ENCODE results near the gene KAZALD1. TPM values are rescaled to one million over a fixed set of nuclear protein-coding genes. Genes with fewer than 3 reads are reported as not detected.

Gene KAZALD1
- polyA plus RNA-seq, 5 donors: 8.4 to 19.8 (median 12.8) TPM

DNA sequence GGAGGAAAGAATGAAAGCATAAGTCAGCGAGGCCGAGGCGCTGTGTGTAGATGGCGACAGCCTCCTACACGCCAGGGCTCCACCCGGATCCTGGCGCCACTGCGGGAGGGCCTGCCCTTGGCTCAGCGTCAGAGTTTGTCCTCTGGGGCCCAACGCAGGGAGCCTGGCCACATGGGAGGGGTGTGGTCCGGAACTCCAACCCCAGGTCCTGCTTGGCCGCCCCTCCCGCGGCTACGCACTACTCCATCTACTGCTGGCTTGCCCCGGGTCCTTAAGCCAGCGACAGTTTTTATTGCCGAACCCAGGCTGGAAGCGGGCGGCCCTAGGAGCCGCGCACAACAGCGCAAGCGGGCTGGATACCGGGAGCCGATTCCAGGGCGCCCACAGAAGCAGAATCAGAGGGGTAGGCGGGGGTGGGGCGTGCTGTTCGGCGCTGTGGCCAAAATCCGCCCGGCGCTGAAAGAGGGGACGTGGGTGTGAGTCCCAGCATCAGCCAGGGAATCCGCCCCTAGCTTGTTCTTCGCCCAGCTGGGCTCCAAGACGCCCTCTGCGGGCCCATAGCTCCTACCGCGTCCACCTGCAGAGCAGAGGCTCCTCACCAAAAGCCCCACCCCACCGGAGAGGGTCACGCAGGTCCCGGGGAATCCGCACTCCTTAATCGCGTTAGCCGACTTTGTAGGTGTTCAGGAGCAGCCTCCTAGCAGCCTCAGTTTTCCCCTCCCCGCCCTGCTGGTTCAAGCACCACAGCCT is 4.5 kb downstream of the KAZALD1 start:
- peak in 1 of 2 donors; percentile 60 for DNase-seq

DNA sequence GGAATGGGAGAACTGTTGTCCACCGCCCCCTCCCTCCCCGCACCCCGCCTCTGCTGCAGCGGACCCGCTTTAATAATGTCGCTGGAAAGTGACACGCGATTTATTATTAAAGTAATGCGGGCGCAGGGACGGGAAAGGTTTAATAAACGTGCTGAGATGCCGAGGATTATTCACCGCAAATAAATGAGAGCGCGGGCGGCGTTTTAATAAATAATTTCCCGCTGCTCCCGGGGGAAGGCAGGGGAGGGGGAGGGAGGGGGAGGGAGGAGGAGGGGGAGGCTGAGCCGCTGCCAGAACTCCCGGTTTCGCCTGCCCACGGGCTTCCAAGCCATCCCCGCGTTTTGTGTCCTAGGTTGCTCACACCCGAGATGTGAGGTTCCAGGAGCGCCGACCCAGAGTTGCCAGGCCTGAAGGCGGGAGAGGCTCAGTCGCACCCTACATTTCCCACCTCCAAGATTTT is 5.1 kb downstream of the KAZALD1 start:
- no peak for DNase-seq

DNA sequence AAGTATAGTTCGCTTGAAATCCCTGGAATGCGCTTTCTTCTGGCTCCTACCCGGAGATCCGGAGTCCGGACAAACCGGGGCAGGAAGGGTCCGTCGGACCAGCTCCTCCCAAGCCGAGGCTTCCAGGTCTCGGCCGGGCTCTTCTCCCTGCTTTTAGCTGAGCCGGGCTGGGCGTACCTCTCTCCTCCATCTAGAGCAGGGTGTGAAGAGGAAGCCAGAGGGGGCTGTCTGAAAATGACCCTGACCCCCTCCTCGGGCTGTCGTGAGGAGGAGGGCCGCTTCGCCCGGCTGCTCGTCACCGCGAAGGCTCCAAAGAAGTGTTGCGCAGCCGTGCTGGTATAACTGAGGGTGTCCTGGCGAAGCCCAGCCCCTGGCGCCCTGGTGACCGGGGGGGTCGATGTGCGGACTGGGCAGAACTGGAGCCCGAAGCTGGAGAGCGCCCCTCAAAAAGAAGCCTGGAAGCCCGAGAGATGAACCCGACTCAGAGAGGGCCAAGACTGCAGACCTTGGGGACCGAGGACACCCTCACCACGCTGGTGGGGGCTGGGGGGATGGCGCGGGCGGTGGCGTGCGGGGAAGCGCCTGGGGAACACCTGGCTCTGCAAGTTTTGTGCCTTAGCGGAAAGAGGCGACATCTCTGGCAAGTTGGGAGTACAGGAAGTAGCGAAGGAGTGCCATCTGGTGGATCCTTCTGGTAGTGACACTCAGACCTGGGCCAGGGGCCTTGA is 5.7 kb downstream of the KAZALD1 start:
- peak in 1 of 2 donors; percentile 77 for DNase-seq

- DNase-seq: no peak
Observed at GRCh38 chr10:101069441-101069840, 7.7 kb downstream of the KAZALD1 start.

DNA sequence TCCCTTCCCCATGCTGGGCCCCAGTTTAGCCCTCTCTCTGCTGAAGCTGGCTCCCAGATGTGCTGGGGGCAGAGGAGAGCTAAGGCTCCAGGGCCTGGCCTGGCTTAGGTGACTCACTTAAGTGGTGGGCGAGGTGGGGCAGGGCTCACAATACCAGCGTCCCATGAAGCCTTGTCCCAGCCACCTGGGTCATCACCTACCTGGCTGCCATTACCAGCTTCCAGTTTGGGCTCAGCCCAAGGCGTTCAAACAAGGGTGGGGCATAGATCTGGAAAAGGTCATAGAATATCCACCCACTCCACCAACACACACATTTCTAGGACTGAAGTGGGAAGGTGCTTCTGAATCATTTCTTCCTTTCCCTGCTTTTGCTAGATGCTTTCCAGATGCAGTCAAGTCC is 8.3 kb downstream of the KAZALD1 start:
- DNase-seq: no peak

- no peak for DNase-seq
Observed at GRCh38 chr10:101071267-101071884, 9.6 kb downstream of the KAZALD1 start.

DNA sequence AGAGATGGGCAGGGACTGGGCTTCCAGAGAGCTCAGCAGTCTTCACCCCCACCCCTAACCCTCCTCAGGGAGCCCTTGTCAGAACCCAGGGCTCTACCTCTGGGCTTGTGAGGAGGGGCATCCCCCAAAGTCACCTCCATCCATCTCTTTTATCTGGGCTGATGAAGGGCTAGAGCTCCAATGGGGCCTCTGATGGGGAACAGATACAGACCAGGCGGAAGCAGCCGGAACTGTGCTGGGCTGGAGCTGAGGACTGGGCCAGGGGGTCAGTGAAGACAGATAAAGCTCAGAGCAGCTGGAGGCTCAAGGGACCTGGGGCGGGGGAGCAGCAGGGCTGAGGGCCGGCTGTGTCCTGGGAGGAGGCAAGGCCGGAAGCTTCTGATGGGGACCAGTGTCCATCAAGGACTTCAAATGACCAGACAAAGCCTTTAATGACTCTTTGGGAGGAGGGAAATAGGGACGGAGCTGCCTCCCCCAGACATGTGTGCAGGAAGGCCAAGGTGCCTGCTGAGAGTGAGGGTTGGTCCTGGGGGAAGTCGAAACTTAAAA is 10.2 kb downstream of the KAZALD1 start:
- no peak for DNase-seq

DNA sequence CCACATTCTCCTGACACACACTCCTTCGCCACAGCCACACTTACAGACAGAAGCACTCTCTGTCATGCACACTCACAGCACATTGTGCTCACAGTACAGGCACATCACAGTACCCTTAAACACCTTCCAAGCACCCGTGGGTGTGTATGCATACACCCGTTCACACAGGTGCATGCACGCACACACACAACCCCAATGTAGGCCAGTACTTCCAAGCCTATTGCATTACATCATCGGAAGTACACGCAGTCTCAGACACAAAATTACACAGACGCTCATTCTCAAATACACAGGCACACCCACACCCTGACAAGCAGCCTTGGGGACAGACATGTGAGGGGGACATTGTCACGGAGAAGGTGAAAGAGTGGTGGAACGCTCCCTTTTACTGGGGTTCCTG is 11.1 kb downstream of the KAZALD1 start:
- DNase-seq: no peak

- no peak for DNase-seq
Observed at GRCh38 chr10:101073631-101074030, 11.8 kb downstream of the KAZALD1 start.

DNA sequence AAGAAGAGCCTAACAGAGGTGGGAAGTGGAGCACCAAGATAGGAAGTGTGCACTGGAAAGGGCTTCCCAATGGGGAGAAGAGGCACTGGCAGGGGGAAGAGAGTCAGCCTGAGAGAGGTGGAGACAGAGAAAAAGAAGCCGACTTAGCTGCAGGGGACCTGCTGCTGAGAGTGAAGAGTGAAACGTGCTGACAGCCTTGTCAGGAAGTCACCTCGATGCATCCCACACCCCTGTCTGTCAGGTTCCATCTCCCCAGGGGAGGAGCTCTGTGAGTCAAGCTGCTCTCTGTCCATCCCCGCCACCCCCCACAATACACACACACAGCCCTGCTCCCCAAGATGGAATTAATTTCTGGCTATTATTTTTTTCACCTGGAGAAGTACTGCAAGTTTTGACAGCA is 14.0 kb downstream of the KAZALD1 start:
- DNase-seq: no peak

GRCh38 chr10:101076630-101077029 is 14.8 kb downstream of the KAZALD1 start:
- DNase-seq: no peak

DNA sequence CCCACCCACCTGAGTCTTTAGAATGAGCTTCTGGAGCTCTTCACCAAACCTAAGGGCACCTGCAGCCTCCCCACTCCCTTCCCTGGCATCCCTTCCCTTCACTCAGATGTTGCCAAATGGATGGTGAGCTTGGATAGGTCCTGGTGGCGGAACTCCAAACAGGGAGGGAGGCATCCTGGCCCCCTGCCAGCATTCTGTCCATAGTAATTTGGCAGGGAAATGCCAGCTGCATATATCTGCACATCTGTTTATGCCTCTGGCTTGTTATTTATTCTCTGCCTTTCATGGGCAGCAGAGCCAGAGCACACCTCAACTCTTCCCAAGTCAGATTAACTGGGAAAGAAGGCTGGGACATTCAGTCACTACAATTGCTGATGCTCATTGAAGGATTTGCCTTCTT is 18.1 kb downstream of the KAZALD1 start:
- DNase-seq: no peak

- DNase-seq: peak in 1 of 2 donors; percentile 56
Observed at GRCh38 chr10:101080933-101081931, 19.4 kb downstream of the KAZALD1 start.

- no peak for DNase-seq
Observed at GRCh38 chr10:101085846-101086245, 24.1 kb downstream of the KAZALD1 start.

GRCh38 chr10:101087376-101087775 is 25.6 kb downstream of the KAZALD1 start:
- DNase-seq: no peak

GRCh38 chr10:101087965-101088364 is 26.2 kb downstream of the KAZALD1 start:
- DNase-seq: no peak

DNA sequence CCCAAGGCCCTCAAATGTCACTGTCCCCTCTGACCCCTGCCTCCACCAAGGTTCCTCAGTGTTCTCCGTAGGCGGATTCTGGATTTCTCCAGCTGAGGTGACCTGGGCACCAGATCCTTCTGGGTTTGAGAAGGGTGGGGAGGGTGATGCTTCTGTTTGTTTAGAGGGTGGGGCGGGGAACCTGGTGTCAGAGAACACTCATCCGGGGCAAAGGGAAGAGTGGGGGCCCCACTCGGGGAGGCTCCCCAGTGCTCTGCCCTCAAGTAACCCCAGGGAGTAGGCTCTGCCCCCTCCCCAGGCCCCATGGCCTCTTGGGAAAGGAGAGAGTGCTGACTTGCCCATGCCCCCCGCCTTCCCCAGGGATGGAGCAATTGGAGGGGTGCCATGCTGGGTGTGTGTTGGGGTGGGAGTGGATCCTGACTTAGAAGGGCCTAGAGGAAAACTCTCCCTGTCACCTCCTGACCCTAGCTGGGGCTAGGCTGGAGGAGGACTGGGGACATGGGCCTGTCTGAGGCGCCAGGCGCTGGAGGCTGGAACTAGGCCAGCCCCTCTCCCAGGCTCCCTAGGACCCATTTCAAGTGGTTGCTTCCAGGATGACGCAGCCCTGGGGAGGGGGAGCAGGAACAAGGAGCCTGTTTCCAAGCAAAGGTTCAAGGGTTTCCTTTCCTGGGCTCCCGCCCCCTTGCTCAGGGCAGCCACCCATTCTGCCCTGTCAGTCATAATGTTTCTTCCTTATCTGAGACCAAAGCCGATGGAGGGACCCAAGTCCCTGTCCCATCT is 27.9 kb downstream of the KAZALD1 start:
- DNase-seq: no peak

DNA sequence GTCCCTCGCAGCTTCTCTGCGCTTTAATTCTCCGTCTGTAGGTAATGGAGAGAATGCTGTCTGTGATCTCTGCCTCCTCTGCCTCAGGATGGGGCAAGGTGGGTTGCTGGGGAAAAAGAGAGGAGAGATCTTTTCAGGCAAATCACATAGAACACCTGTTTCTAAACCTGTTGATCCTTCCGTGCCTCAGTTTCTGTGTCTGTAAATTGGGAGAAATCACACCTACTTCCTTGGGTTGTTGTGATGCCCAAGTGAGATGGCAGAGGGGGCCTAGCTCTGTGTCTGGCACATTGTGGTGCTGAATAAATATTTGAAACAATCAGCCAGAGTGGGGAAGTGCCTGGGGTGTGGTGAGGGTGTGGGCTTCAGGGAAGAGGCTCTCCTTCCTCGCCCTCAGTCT is 28.8 kb downstream of the KAZALD1 start:
- no peak for DNase-seq

- DNase-seq: no peak
Observed at GRCh38 chr10:101091546-101092290, 29.9 kb downstream of the KAZALD1 start.

Data from right lung (tissue), 5 donors.